Activated T-helper 9 cell treated with anti-CD3 and anti-CD28 coated beads, Interleukin-2, amount 50 U/mL, for 16 hours (primary cell): ENCODE results near the gene SPC24.
A peak's percentile ranks its signal among the peaks of the same experiment; 100 is the strongest.

Experiments
- DNase-seq: peaks from one replicate; pipeline ENCODE4 v3.0.0-alpha.2; 2020; ENCODE audit warnings: low read depth

SPC24 gene, protein sequence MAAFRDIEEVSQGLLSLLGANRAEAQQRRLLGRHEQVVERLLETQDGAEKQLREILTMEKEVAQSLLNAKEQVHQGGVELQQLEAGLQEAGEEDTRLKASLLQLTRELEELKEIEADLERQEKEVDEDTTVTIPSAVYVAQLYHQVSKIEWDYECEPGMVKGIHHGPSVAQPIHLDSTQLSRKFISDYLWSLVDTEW

DNA sequence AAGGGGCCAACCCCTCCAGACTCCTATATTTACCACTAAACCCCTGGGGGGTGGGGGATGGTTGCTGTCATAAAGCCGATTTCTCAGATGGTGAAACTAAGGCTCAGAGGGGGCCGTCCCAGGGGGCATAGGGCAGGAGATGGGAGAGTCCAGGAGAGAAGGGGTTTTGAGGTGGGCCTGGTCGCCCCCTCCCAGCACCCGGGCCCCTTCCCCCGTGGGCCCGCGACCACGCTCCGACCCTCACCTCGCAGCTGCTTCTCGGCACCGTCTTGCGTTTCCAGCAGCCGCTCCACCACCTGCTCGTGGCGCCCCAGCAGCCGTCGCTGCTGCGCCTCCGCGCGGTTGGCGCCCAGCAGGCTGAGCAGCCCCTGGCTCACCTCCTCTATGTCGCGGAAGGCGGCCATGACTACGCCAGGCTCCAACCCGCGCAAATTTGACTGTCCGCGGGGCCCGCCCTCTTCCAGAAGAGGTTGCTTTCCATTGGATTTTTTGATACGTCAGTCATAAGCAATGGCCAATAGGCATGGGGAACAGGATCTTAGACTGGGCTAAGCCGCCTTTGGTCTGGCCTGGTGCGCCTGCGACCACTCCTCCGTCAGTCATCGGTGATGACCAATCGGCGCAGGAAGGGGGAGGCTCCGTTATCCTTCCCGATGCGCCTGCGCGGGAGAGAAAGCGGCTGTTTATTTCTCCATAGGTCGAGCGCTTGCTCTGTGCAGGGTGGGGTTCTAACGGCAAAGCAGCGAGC lies at the start of gene SPC24:
TSS of gene SPC24 (minus strand) at position 410 of the 748 bp plus-strand sequence. CDS start at position 404, 6 bp downstream.
- DNase-seq: peak; percentile 84

DNA sequence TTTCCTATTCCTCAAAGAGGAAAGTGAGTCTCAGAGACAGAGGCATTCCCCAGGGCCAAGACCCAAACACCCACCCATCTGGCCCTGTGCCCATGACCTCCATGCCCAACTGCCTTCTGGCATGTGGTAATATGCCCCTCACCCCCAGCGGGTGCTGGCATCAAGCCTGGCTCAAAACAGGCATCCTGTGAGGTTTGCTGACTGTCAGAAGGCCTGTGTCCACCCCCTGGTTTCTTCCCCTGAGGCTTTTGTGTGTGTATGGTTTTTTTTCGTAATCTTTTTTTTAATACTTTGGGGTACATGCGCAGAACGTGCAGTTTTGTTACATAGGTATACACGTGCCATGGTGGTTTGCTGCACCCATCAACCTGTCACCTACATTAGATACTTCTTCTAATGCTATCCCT lies 49.4 kb upstream of the SPC24 start:
- DNase-seq: no peak

DNA sequence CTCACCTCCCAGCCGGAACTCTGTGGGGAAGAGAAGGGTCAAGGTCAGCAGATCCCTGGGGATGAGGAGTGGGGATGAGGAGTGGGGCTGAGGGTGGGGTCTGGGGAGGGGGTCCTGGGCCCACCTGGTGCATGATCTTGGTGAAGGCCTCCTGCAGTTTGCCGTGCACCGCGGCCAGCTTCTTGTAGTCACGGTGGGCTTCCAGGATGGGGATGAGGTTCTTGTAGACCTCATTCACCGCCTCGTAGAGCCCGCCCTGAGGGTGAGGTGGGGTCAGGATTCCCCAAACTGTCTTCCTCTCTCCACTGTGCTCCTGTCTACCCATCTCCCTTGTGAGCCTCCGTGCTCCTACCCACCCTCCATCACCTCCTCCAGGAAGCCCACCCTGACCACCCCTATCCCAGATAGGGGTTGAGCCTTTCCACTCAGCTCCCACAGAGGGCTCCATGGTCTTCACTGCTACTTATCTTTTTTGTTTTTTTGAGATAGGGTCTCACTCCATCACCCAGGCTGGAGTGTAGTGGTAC lies 48.6 kb upstream of the SPC24 start:
- no peak for DNase-seq

DNA sequence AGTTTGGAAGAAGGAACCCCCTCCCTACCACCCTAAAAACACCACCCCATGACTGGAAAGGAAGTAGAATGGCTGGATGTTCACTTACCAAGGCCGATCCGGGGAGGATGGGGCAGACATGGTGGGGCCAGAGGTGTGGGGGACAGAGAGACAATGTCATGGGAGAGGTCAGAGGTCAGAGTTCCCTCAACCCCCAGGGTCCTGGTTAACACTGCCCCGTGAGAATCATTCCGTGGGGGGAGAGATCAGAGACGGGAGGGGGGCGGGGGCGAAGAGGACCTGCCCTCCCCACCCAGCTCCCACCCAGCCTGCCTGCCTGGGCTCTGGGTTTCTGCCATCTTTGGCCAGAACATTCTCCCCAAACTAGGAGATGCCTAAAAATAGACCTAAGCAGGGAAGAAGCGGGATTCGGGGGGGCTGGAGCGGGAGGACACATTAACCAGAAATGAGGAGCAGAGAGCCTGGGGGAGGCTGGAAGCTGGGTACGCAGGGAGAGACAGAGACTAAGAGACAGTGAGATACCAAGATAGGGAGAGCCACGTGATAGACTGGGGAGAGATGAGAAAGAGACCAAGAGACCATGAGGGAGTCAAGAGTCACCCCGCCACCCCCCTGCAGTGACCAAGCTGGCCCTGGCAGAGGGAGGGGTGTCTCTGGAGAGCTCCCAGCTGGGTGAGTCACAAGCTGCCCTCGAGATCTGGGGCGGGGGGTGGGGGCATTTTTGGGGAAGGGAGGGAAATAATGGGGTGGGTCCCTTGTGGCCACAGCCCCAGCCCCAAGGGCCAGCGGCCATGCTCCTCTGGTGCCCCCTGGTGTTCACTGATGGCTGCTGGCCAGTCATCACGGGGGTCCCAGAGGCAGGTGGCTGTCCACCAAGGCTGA lies 47.9 kb upstream of the SPC24 start:
- peak; percentile 19 for DNase-seq

GRCh38 chr19:11202488-11203193 lies 47.1 kb upstream of the SPC24 start:
- no peak for DNase-seq

GRCh38 chr19:11201791-11202190 lies 46.2 kb upstream of the SPC24 start:
- no peak for DNase-seq

GRCh38 chr19:11200931-11201330 lies 45.3 kb upstream of the SPC24 start:
- DNase-seq: no peak

- DNase-seq: no peak
Observed at GRCh38 chr19:11200015-11200574, 44.5 kb upstream of the SPC24 start.

DNA sequence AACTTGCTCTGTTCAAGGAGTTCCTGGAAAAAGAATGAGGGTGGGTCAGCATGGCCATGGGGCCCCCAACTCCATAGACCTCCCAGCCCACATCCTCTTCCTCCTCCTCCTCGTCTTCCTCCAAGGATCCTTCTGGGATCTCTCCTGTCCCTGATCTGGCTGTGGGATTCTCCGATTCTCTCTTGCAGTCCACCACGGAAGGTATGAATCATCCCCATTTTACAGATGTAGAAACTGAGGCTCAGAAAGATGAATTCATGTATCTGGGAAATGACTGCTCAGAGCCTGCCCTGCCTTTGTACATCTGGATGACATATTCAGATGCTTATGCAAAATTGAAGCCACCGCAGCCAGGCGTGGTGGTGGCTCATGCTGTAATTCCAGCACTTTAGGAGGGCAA lies 43.9 kb upstream of the SPC24 start:
- no peak for DNase-seq

- no peak for DNase-seq
Observed at GRCh38 chr19:11198769-11199424, 43.3 kb upstream of the SPC24 start.

DNA sequence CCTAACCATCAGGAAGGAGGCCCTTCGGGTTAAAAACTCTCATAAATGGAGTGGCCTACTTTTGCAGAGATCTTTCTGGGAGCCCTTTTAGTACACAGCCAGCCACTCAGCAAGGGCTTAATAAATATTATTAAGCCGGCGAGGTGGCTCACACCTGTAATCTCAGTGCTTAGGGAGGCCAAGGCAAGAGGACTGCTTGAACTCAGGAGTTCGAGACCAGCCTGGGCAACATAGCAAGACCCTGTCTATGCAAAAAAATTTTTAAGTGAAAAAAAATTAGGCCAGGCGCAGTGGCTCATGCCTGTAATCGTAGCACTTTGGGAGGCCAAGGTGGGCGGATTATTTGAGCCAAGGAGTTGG lies 42.6 kb upstream of the SPC24 start:
- DNase-seq: no peak

DNA sequence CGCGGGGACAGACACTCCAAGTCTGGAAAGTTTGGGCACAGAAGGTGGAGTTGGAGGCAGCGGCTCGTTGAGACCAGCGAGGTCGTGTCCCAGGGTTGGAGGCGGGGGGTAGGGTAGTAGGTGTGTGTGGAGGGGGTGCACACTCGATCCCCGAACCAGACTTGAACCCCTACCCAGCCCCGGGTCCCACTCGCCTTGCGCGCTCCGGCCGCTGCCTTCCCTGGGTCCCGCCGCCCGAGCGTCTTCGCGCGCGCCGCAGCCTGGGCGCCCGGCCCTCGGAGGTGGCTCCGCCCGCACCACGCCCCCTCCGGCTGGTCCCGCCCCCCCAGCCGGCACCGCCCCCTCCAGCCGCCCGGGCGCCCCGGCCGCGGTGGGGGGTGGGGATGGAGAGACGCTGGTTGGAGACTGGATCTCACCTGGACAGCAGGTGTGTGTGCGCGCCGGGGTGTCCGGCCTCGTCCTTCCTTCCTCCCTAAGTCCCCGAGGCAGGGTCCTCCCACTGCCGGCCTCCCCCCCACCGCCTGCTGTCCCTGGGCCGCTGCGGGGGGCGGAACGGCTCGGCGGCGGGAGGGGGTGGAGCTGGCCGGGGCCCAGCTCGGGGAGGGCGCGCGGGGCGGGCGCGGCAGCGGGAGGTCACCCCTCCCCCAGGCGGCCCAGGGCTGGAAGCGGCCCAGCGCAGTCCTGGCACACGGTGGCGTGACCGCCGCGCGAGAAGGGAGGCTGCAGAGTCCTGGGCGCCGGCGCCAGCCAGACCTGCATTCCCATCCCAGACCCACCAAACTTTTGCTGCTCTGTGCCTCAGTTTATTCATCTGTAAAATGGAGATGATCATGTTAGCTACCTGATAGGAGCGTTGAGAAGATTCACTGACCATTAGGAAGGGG lies 42.0 kb upstream of the SPC24 start, which contains the start of gene KANK2:
TSS of gene KANK2 (minus strand) at position 255 of the 884 bp plus-strand sequence. CDS start 3,034 bp downstream, outside the sequence.
- DNase-seq: peak; percentile 57

GRCh38 chr19:11196406-11197287 lies 41.1 kb upstream of the SPC24 start:
- no peak for DNase-seq

DNA sequence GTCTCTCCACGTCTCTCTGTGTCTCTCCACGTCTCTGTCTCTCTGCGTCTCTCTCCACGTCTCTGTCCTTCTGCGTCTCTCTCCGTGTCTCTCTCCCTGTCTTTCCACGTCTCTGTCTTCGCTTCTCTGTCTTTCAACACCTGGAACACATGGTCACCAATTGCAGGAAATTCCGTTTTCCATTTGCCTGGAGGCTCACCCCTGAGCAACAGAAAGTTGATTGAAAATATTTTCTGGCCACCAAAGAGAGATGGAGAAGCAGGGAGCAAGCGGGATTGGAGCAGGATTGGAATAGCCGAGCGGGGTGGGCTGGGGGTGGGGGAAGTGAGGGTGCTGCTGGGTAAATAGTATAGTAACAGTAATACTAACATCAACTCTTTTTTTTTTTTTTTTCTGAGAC lies 40.1 kb upstream of the SPC24 start:
- no peak for DNase-seq

DNA sequence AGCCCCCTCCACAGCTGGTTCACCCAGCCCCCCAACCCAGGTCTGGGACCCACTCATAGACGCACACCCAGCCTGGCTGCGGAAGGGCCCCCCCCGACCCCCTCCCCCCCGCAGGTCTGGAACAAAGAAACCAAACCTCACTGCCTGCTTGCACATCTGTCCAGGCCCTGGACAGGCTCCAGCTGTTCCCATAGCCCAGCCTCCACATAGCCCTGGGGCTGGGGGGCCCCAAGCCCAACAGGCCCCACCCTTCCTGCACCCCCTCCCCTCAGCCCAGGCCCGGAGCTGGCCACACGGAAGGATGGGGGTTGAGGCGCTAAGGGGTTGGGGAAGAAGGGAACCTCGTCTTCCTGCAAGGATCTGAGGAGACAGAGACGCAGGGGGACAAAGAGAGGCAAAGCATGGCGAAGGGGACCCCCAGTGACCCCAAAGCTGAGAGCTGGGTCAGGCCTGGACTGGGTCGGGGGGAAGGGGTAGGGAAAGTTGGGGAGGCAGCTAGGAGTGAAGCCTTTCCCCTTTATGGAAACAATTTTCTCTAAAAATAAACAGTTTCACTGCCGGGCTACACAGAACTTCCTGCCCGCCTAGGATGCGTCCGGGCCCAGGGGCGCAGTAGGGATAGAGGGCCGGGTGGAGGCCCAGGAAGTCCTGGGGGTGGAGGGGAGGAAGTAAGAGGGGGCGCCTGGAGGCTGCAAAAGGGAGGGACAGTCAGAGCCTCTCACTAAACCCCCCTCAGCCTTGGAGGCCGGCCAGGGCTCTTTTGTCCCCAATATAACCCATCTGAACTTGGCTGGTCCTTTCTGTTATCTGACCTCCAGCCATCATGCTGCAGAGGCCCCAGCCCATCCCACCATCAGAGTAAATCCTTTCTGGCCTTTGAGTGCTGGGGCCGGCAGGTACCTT lies 39.3 kb upstream of the SPC24 start:
- no peak for DNase-seq

DNA sequence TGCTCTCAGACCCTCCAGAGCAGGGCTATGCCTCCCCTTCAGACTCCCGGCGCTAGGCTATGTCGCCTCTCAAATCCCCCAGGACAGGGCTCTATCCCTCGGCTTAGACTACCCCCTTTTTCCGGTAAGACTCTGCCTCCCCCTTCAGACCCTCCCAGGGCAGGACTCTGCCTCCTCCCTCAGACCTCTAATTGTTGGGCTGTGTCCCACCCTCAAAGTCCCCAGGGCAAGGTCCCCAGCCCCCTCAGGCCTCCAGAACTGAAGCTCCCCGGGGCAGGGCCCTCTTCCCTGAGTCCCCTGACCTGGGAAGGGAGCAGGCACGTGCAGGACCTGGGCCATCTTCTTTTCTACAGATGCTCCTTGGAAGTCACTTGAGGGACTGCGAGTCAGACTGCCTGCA lies 38.6 kb upstream of the SPC24 start:
- no peak for DNase-seq

- DNase-seq: no peak
Observed at GRCh38 chr19:11192957-11193939, 37.7 kb upstream of the SPC24 start.
